ENCODE data around the gene TNRC6C. TPM values are rescaled to one million over a fixed set of nuclear protein-coding genes. Genes with fewer than 3 reads are reported as not detected.

Gene TNRC6C
- total and polyA plus RNA-seq, 4 donors = 1.3 to 7.7 (median 2.9) TPM

GRCh38 chr17:78038748-78039288 is 80.3 kb downstream of the TNRC6C start:
- Histone ChIP-seq H3K9me3 (ENCODE audit: control insufficient read depth in 4 of 4, low read length in 3 of 4) (no peaks in the 10 kb centered on the region), H3K27me3 (ENCODE audit: control insufficient read depth in 4 of 4, insufficient read depth in 4 of 4, low read length in 3 of 4) (no peaks in the 10 kb centered on the region), H3K36me3 (ENCODE audit: control insufficient read depth in 4 of 4, insufficient read depth in 3 of 4, low read depth in 1 of 4, low read length in 3 of 4) (peaks cover 0 to 13% (median 6%) of the 10 kb centered on the region in 4 donors), H3K9ac (ENCODE audit: low read depth in 1 of 2, low read length in 2 of 2) (no peak overlapping the region), H3K4me3 (ENCODE audit: low read depth in 1 of 3, low read length in 3 of 3) (no peak overlapping the region), H3K27ac (ENCODE audit: low read depth in 1 of 2, low read length in 2 of 2) (no peak overlapping the region), H3K4me1 (ENCODE audit: control insufficient read depth in 4 of 4, insufficient read depth in 4 of 4, low read length in 3 of 4) (no peaks in the 10 kb centered on the region)
- 97% methylated on average over 11 of the region's 11 CpGs for WGBS
- TF ChIP-seq RXRA (IDR thresholded peaks at IDR 0.05) (no peak), FOXA2 (IDR thresholded peaks at IDR 0.05) (no peak), NR2F2 (IDR thresholded peaks at IDR 0.05) (no peak), JUND (IDR thresholded peaks at IDR 0.05) (no peak), MAX (IDR thresholded peaks at IDR 0.05) (no peak), ATF3 (IDR thresholded peaks at IDR 0.05) (no peak), GABPA (IDR thresholded peaks at IDR 0.05 in 1 of 2, conservative IDR thresholded peaks at IDR 0.05 in 1 of 2) (no peak), RAD21 (IDR thresholded peaks at IDR 0.05) (no peak), TAF1 (conservative IDR thresholded peaks at IDR 0.05) (no peak), YY1 (IDR thresholded peaks at IDR 0.05) (no peak), HNF4A (conservative IDR thresholded peaks at IDR 0.05) (no peak), REST (IDR thresholded peaks at IDR 0.05) (no peak), SP1 (IDR thresholded peaks at IDR 0.05) (no peak), EGR1 (IDR thresholded peaks at IDR 0.05; ENCODE audit: low read depth in 2 of 2) (no peak), ZBTB33 (IDR thresholded peaks at IDR 0.05) (no peak), HNF4G (IDR thresholded peaks at IDR 0.05) (no peak), CTCF (IDR thresholded peaks at IDR 0.05; ENCODE audit: low read depth, low read length, missing input control) (no peak), FOXA1 (IDR thresholded peaks at IDR 0.05) (no peak)
- DNase-seq (ENCODE audit: low spot score) = no peak
